Karpas-422 (cell line): Measurements from ENCODE around the gene GTF2H4. TPM values are rescaled to one million over a fixed set of nuclear protein-coding genes. Genes with fewer than 3 reads are reported as not detected.

Experiments
- DNase-seq: peaks from one replicate; pipeline ENCODE4 v3.0.0-alpha.2; 2015
- H2AFZ ChIP-seq: fragments of 200-600 bp; sonication (generic); 2 replicates; pipeline ENCODE4 v1.6.1; 2014; ENCODE audit warnings: antibody characterized with exemption, low read length, mixed read lengths
- H3K27ac ChIP-seq: fragments of 200-600 bp; sonication (generic); 2 replicates; pipeline ENCODE4 v1.5.1; 2014; ENCODE audit warnings: mild to moderate bottlenecking, low read length, moderate library complexity
- H3K27me3 ChIP-seq: fragments of 200-600 bp; sonication (generic); 2 replicates; pipeline ENCODE4 v1.6.1; 2014; ENCODE audit warnings: low read length, mixed read lengths
- H3K36me3 ChIP-seq: fragments of 200-600 bp; sonication (generic); 2 replicates; pipeline ENCODE4 v1.6.1; 2014; ENCODE audit warnings: low read length, mixed read lengths; ENCODE audit not compliant: insufficient read depth
- H3K4me1 ChIP-seq: fragments of 200-600 bp; sonication (generic); 2 replicates; pipeline ENCODE4 v1.6.1; 2014; ENCODE audit warnings: mild to moderate bottlenecking, low read length, mixed read lengths
- H3K4me2 ChIP-seq: fragments of 200-600 bp; sonication (generic); 2 replicates; pipeline ENCODE4 v1.6.1; 2014; ENCODE audit warnings: low read length, low read depth, mild to moderate bottlenecking; ENCODE audit not compliant: poor library complexity, severe bottlenecking
- H3K4me3 ChIP-seq: fragments of 200-600 bp; sonication (generic); 2 replicates; pipeline ENCODE4 v1.5.1; 2014; ENCODE audit warnings: mild to moderate bottlenecking, antibody characterized with exemption, low read length, mixed read lengths
- H3K79me2 ChIP-seq: fragments of 200-600 bp; sonication (generic); 2 replicates; pipeline ENCODE4 v1.6.1; 2014; ENCODE audit warnings: mild to moderate bottlenecking, low read length, mixed read lengths
- H3K9ac ChIP-seq: fragments of 200-600 bp; sonication (generic); 2 replicates; pipeline ENCODE4 v1.6.0; 2014; ENCODE audit warnings: low read length
- H3K9me2 ChIP-seq: fragments of 200-600 bp; sonication (generic), shearing (Covaris generic); replicated peaks from 2 replicates; pipeline ENCODE4 v1.6.0; 2014; ENCODE audit warnings: mild to moderate bottlenecking, low read length, moderate library complexity; ENCODE audit not compliant: insufficient read depth
- H3K9me3 ChIP-seq: fragments of 300-700, 200-600 bp; sonication (generic); 2 replicates; pipeline ENCODE4 v1.6.1; 2014; ENCODE audit warnings: low read length, mixed read lengths
- H4K20me1 ChIP-seq: fragments of 200-600 bp; sonication (generic); 2 replicates; pipeline ENCODE4 v1.6.1; 2014; ENCODE audit warnings: mild to moderate bottlenecking, antibody characterized with exemption, low read length, low read depth; ENCODE audit not compliant: insufficient read depth
- total RNA-seq: library from RNA; depleted of rRNA; stranded (reverse); fragments of >200 nt; shearing (Covaris generic); gene quantifications from 2 replicates; pipeline ENCODE4 v1.2.3, GENCODE V29; 2014; ENCODE audit warnings: low replicate concordance

GTF2H4 gene
- total RNA-seq, 1 experiment from 2014 or later = 23.4 TPM

- H3K9ac ChIP-seq = no peak overlapping the region
- no peaks in the 10 kb centered on the region for H4K20me1 ChIP-seq
- no peaks in the 10 kb centered on the region for H3K9me3 ChIP-seq
- H3K79me2 ChIP-seq = no peaks in the 10 kb centered on the region
- no peak overlapping the region for H2AFZ ChIP-seq
- peaks cover 8% of the 10 kb centered on the region for H3K4me1 ChIP-seq
- no peak for DNase-seq
- no peaks in the 10 kb centered on the region for H3K27me3 ChIP-seq
- H3K4me2 ChIP-seq = no peak overlapping the region
- H3K4me3 ChIP-seq = no peak overlapping the region
- no peaks in the 10 kb centered on the region for H3K36me3 ChIP-seq
- no peak overlapping the region for H3K27ac ChIP-seq
- H3K9me2 ChIP-seq = no peaks in the 10 kb centered on the region
These were observed 31.5 kb downstream of the GTF2H4 start for GRCh38 chr6:30939473-30939872.

- Histone ChIP-seq H3K9me2 (no peaks in the 10 kb centered on the region), H3K9me3 (no peaks in the 10 kb centered on the region), H3K27ac (no peak within 1 kb of the TSS), H3K9ac (no peak within 1 kb of the TSS), H2AFZ (no peak within 1 kb of the TSS), H3K4me2 (no peak within 1 kb of the TSS), H3K79me2 (no peaks in the 10 kb centered on the region), H3K4me1 (peaks cover 8% of the 10 kb centered on the region), H3K4me3 (no peak within 1 kb of the TSS), H3K27me3 (no peaks in the 10 kb centered on the region), H4K20me1 (no peaks in the 10 kb centered on the region), H3K36me3 (no peaks in the 10 kb centered on the region)
- DNase-seq = no peak
These were observed 32.5 kb downstream of the GTF2H4 start, which contains the start of gene MUCL3 for GRCh38 chr6:30940361-30940986. MUCL3 (plus strand) TSS chr6:30940973; CDS start chr6:30941000, 27 bp downstream.

GRCh38 chr6:30942338-30943060 is 34.5 kb downstream of the GTF2H4 start:
- H2AFZ ChIP-seq = no peak overlapping the region
- no peak overlapping the region for H3K4me2 ChIP-seq
- H3K9ac ChIP-seq = no peak overlapping the region
- H3K4me1 ChIP-seq = peaks cover 8% of the 10 kb centered on the region
- no peak for DNase-seq
- H3K79me2 ChIP-seq = no peaks in the 10 kb centered on the region
- H3K9me2 ChIP-seq = no peaks in the 10 kb centered on the region
- no peak overlapping the region for H3K4me3 ChIP-seq
- no peak overlapping the region for H3K27ac ChIP-seq
- H3K36me3 ChIP-seq = no peaks in the 10 kb centered on the region
- no peaks in the 10 kb centered on the region for H3K27me3 ChIP-seq
- H4K20me1 ChIP-seq = no peaks in the 10 kb centered on the region
- no peaks in the 10 kb centered on the region for H3K9me3 ChIP-seq

- no peaks in the 10 kb centered on the region for H3K36me3 ChIP-seq
- no peaks in the 10 kb centered on the region for H3K79me2 ChIP-seq
- H4K20me1 ChIP-seq = no peaks in the 10 kb centered on the region
- no peaks in the 10 kb centered on the region for H3K27me3 ChIP-seq
- no peak overlapping the region for H2AFZ ChIP-seq
- H3K9me2 ChIP-seq = no peaks in the 10 kb centered on the region
- no peak overlapping the region for H3K27ac ChIP-seq
- peaks cover 8% of the 10 kb centered on the region for H3K4me1 ChIP-seq
- no peak overlapping the region for H3K9ac ChIP-seq
- no peak overlapping the region for H3K4me2 ChIP-seq
- H3K9me3 ChIP-seq = no peaks in the 10 kb centered on the region
- no peak overlapping the region for H3K4me3 ChIP-seq
- DNase-seq = no peak
These were observed 36.0 kb downstream of the GTF2H4 start for GRCh38 chr6:30944051-30944450.

- Histone ChIP-seq H3K9ac (no peak overlapping the region), H3K9me2 (no peaks in the 10 kb centered on the region), H3K79me2 (no peaks in the 10 kb centered on the region), H3K36me3 (no peaks in the 10 kb centered on the region), H3K4me1 (peaks cover 8% of the 10 kb centered on the region), H2AFZ (no peak overlapping the region), H3K4me2 (no peak overlapping the region), H3K27me3 (no peaks in the 10 kb centered on the region), H3K4me3 (no peak overlapping the region), H3K27ac (no peak overlapping the region), H3K9me3 (no peaks in the 10 kb centered on the region), H4K20me1 (no peaks in the 10 kb centered on the region)
- DNase-seq = no peak
These were observed 37.3 kb downstream of the GTF2H4 start for GRCh38 chr6:30945281-30945680.

GRCh38 chr6:30947231-30947630 is 39.2 kb downstream of the GTF2H4 start:
- H3K79me2 ChIP-seq = no peaks in the 10 kb centered on the region
- H3K9me3 ChIP-seq = no peaks in the 10 kb centered on the region
- no peaks in the 10 kb centered on the region for H3K4me1 ChIP-seq
- H3K4me2 ChIP-seq = no peak overlapping the region
- H3K9me2 ChIP-seq = no peaks in the 10 kb centered on the region
- H3K27me3 ChIP-seq = no peaks in the 10 kb centered on the region
- DNase-seq = no peak
- no peaks in the 10 kb centered on the region for H4K20me1 ChIP-seq
- no peak overlapping the region for H3K9ac ChIP-seq
- no peak overlapping the region for H3K27ac ChIP-seq
- no peak overlapping the region for H2AFZ ChIP-seq
- H3K4me3 ChIP-seq = no peak overlapping the region
- no peaks in the 10 kb centered on the region for H3K36me3 ChIP-seq

- Histone ChIP-seq H3K9ac (no peak overlapping the region), H3K9me2 (no peaks in the 10 kb centered on the region), H4K20me1 (no peaks in the 10 kb centered on the region), H3K27me3 (no peaks in the 10 kb centered on the region), H3K4me1 (no peaks in the 10 kb centered on the region), H3K4me3 (no peak overlapping the region), H2AFZ (no peak overlapping the region), H3K36me3 (no peaks in the 10 kb centered on the region), H3K27ac (no peak overlapping the region), H3K4me2 (no peak overlapping the region), H3K9me3 (no peaks in the 10 kb centered on the region), H3K79me2 (no peaks in the 10 kb centered on the region)
- DNase-seq = no peak
These were observed 40.8 kb downstream of the GTF2H4 start for GRCh38 chr6:30948811-30949210.

GRCh38 chr6:30951907-30952469 is 44.0 kb downstream of the GTF2H4 start:
- H3K27ac ChIP-seq = no peak overlapping the region
- no peaks in the 10 kb centered on the region for H3K79me2 ChIP-seq
- no peak overlapping the region for H2AFZ ChIP-seq
- H3K4me1 ChIP-seq = peaks cover 15% of the 10 kb centered on the region
- H3K27me3 ChIP-seq = no peaks in the 10 kb centered on the region
- no peaks in the 10 kb centered on the region for H4K20me1 ChIP-seq
- no peaks in the 10 kb centered on the region for H3K9me3 ChIP-seq
- H3K4me2 ChIP-seq = no peak overlapping the region
- no peak overlapping the region for H3K9ac ChIP-seq
- no peak for DNase-seq
- no peaks in the 10 kb centered on the region for H3K36me3 ChIP-seq
- H3K9me2 ChIP-seq = no peaks in the 10 kb centered on the region
- no peak overlapping the region for H3K4me3 ChIP-seq
